D721Med (cell line): Measurements from ENCODE around the gene CLCA1.

Experiments
- DNase-seq: peaks from one replicate; pipeline ENCODE4 v3.0.0; 2011; ENCODE audit warnings: low spot score; ENCODE audit not compliant: insufficient read length
- FAIRE-seq: peaks from 2 replicates; lab custom pipeline; 2011; peaks lifted over from hg19 to GRCh38; lab: Jason Lieb, UNC
- CTCF ChIP-seq: IDR thresholded peaks from 2 replicates; pipeline ENCODE4 v1.5.1; 2012; ENCODE audit warnings: mild to moderate bottlenecking, control low read depth; ENCODE audit not compliant: insufficient read depth; ENCODE audit errors: missing control alignments

Gene CLCA1

GRCh38 chr1:86445919-86446318, 22.8 kb upstream of the CLCA1 start:
- no peak for TF ChIP-seq CTCF
- DNase-seq (no peak), FAIRE-seq (no peak)

DNA sequence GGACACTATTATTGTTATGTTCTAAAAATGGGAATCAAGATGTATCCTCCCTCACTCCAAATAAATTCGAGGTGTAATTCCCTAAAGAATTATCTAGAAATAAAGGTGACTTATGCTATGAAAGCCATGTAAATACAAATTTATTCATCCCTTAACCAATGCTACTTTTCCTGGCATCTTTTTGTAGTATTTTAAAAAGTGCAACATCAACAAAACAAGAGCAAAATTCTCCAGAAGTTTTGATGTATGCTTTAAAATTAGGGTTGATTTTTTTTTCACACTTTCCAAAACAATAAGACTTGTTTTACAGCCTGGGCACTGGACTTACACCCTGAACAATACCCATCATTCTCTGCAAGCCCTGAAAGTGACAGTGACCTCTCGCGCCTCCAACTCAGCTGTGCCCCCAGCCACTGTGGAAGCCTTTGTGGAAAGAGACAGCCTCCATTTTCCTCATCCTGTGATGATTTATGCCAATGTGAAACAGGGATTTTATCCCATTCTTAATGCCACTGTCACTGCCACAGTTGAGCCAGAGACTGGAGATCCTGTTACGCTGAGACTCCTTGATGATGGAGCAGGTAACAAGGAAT, 21.4 kb upstream of the CLCA1 start:
- FAIRE-seq = no peak
- no peak for TF ChIP-seq CTCF
- DNase-seq = no peak

- no peak for FAIRE-seq
- TF ChIP-seq CTCF = no peak
- no peak for DNase-seq
Measured at GRCh38 chr1:86448670-86449069, 20.1 kb upstream of the CLCA1 start.

- FAIRE-seq (no peak), DNase-seq (no peak)
- TF ChIP-seq CTCF = no peak
Measured at GRCh38 chr1:86449103-86449502, 19.6 kb upstream of the CLCA1 start.

GRCh38 chr1:86450847-86451246, 17.9 kb upstream of the CLCA1 start:
- DNase-seq (no peak), FAIRE-seq (no peak)
- no peak for TF ChIP-seq CTCF

GRCh38 chr1:86453664-86454063, 15.1 kb upstream of the CLCA1 start:
- DNase-seq = no peak
- TF ChIP-seq CTCF = no peak
- no peak for FAIRE-seq

- no peak for DNase-seq
- no peak for TF ChIP-seq CTCF
- FAIRE-seq = no peak
Measured at GRCh38 chr1:86455073-86455472, 13.7 kb upstream of the CLCA1 start.
